Vagina (tissue), 2 donors: ENCODE data around the gene GAS1. TPM values are rescaled to one million over a fixed set of nuclear protein-coding genes. Genes with fewer than 3 reads are reported as not detected.
A peak's percentile ranks its signal among the peaks of the same experiment; 100 is the strongest.

Experiments used
- DNase-seq, 2 donors: peaks; one replicate each; pipeline ENCODE4 v3.0.0-alpha.2; 2017; ENCODE audit errors: extremely low spot score in 2 of 2
- H3K27ac ChIP-seq: fragments of 200-600 bp; sonication (generic); one replicate; pipeline ENCODE4 v1.5.1; 2019
- H3K27me3 ChIP-seq: fragments of 200-600 bp; sonication (generic); one replicate; pipeline ENCODE4 v1.5.1; 2019
- H3K36me3 ChIP-seq, 2 donors: fragments of 200-600 bp; sonication (generic); one replicate each; pipeline ENCODE4 v1.5.1; 2017 to 2019
- H3K4me1 ChIP-seq: fragments of 200-600 bp; sonication (generic); one replicate; pipeline ENCODE4 v1.5.1; 2019
- H3K4me3 ChIP-seq, 2 donors: fragments of 200-600 bp; sonication (generic); 1 replicate in 1 of 2; 2 replicates in 1 of 2; pipeline ENCODE4 v1.5.1; 2016 to 2019
- H3K9me3 ChIP-seq: fragments of 200-600 bp; sonication (generic); one replicate; pipeline ENCODE4 v1.5.1; 2019
- POLR2A ChIP-seq, 2 donors: fragments of 450-650 bp; IDR thresholded peaks; one replicate each; pipeline ENCODE4 v1.6.1; 2017; ENCODE audit warnings: antibody characterized with exemption in 2 of 2, mild to moderate bottlenecking in 2 of 2, moderate library complexity in 2 of 2
- POLR2AphosphoS5 ChIP-seq, 2 donors: sonication (generic); formaldehyde crosslinking; IDR thresholded peaks; one replicate each; pipeline ENCODE4 v1.9.0; 2017; ENCODE audit warnings: antibody characterized with exemption in 2 of 2, mild to moderate bottlenecking in 2 of 2, low read depth in 1 of 2; ENCODE audit not compliant: insufficient read depth in 1 of 2
- intact Hi-C: fragments of 100-400 bp; cut with DNase I; formaldehyde crosslinking; loops from one replicate; pipeline ENCODE4 v1.15.1; 2023
- total RNA-seq: library from RNA; depleted of rRNA; stranded (reverse); fragments of >200 nt; gene quantifications from one replicate; pipeline ENCODE4 v1.2.3, GENCODE V29; 2016
- TF ChIP-seq, protein P1 (sequence below), 3 experiments: fragments of 450-650 bp in 2 of 3; fragments of 200-600 bp in 1 of 3; sonication (generic) in 1 of 3; IDR thresholded peaks; one replicate each; pipeline ENCODE4 v1.5.1; 2017 to 2019; ENCODE audit warnings: antibody characterized with exemption in 3 of 3, mild to moderate bottlenecking in 2 of 3, moderate library complexity in 2 of 3

Gene GAS1
- total RNA-seq, 1 donor from 2014 or later: 163 TPM

GRCh38 chr9:86955561-86955960 lies 8.3 kb upstream of the GAS1 start:
- no peak overlapping the region for H3K27ac ChIP-seq
- TF ChIP-seq POLR2AphosphoS5 (IDR thresholded peaks at IDR 0.05; ENCODE audit: insufficient read depth in 1 of 2, low read depth in 1 of 2) (no peak), POLR2A (IDR thresholded peaks at IDR 0.05) (no peak)
- TF ChIP-seq, protein P1, sequence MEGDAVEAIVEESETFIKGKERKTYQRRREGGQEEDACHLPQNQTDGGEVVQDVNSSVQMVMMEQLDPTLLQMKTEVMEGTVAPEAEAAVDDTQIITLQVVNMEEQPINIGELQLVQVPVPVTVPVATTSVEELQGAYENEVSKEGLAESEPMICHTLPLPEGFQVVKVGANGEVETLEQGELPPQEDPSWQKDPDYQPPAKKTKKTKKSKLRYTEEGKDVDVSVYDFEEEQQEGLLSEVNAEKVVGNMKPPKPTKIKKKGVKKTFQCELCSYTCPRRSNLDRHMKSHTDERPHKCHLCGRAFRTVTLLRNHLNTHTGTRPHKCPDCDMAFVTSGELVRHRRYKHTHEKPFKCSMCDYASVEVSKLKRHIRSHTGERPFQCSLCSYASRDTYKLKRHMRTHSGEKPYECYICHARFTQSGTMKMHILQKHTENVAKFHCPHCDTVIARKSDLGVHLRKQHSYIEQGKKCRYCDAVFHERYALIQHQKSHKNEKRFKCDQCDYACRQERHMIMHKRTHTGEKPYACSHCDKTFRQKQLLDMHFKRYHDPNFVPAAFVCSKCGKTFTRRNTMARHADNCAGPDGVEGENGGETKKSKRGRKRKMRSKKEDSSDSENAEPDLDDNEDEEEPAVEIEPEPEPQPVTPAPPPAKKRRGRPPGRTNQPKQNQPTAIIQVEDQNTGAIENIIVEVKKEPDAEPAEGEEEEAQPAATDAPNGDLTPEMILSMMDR (IDR thresholded peaks at IDR 0.05): no peak
- DNase-seq: no peak
- no peaks in the 10 kb centered on the region for H3K27me3 ChIP-seq
- H3K9me3 ChIP-seq: no peaks in the 10 kb centered on the region
- intact Hi-C loops: no loop called here
- no peaks in the 10 kb centered on the region for H3K4me1 ChIP-seq
- no peak overlapping the region for H3K4me3 ChIP-seq
- no peaks in the 10 kb centered on the region for H3K36me3 ChIP-seq

- DNase-seq: no peak
- TF ChIP-seq, protein P1 (IDR thresholded peaks at IDR 0.05): no peak
- no peak for TF ChIP-seq POLR2AphosphoS5 (IDR thresholded peaks at IDR 0.05; ENCODE audit: insufficient read depth in 1 of 2, low read depth in 1 of 2)
- no peak for TF ChIP-seq POLR2A (IDR thresholded peaks at IDR 0.05)
- Histone ChIP-seq H3K27me3 (no peaks in the 10 kb centered on the region), H3K4me1 (no peaks in the 10 kb centered on the region), H3K27ac (no peak overlapping the region), H3K4me3 (no peak overlapping the region), H3K36me3 (no peaks in the 10 kb centered on the region), H3K9me3 (no peaks in the 10 kb centered on the region)
- intact Hi-C loops: no loop called here
Observed at GRCh38 chr9:86955042-86955441, 7.7 kb upstream of the GAS1 start.

DNA sequence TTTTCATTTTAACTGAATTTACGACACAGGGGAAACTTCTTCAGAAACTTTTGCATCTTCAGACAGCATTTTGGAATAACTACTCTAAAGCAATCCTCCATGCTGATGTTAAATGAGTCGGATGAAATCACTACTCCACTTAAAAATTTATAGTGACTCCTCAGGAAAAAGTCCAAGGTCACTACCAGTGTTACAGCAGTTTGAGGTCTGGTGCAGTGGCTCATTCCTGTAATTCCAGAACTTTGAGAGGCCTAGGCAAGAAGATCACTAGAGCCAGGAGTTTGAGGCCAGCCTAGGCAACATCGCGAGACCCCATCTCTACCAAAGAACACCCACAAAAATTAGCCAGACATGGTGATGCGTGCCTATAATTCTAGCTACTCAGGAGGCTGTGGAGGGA lies 5.9 kb upstream of the GAS1 start:
- DNase-seq: no peak
- Histone ChIP-seq H3K9me3 (no peaks in the 10 kb centered on the region), H3K4me1 (peaks cover 8% of the 10 kb centered on the region), H3K27me3 (no peaks in the 10 kb centered on the region), H3K36me3 (no peaks in the 10 kb centered on the region), H3K4me3 (no peak overlapping the region), H3K27ac (no peak overlapping the region)
- TF ChIP-seq, protein P1 (IDR thresholded peaks at IDR 0.05): no peak
- no peak for TF ChIP-seq POLR2A (IDR thresholded peaks at IDR 0.05)
- no peak for TF ChIP-seq POLR2AphosphoS5 (IDR thresholded peaks at IDR 0.05; ENCODE audit: insufficient read depth in 1 of 2, low read depth in 1 of 2)
- intact Hi-C loops: no loop called here

GRCh38 chr9:86948074-86948929 lies 996 bp upstream of the GAS1 start:
- intact Hi-C loops: loop anchor here (5.0 to 10.0 kb wide), 4 partner anchors 196 to 464 kb away; no protein-coding TSS in a partner anchor
- no peaks in the 10 kb centered on the region for H3K27me3 ChIP-seq
- H3K36me3 ChIP-seq: no peaks in the 10 kb centered on the region
- peak overlapping the region; percentile 81 to 90 for H3K4me3 ChIP-seq
- H3K4me1 ChIP-seq: peaks cover 20% of the 10 kb centered on the region
- peak overlapping the region; percentile 90 for H3K27ac ChIP-seq
- TF ChIP-seq POLR2A (IDR thresholded peaks at IDR 0.05) (no peak), POLR2AphosphoS5 (IDR thresholded peaks at IDR 0.05; ENCODE audit: insufficient read depth in 1 of 2, low read depth in 1 of 2) (peak; percentile 66 to 75)
- TF ChIP-seq, protein P1 (IDR thresholded peaks at IDR 0.05): peak in 2 of 3 experiments; percentile 46 to 79
- DNase-seq: no peak
- H3K9me3 ChIP-seq: no peaks in the 10 kb centered on the region
